ENCODE results near the gene DAP. TPM values are rescaled to one million over a fixed set of nuclear protein-coding genes. Genes with fewer than 3 reads are reported as not detected.

DAP gene
- total RNA-seq, 1 experiment from 2014 or later, result 279 TPM

DNA sequence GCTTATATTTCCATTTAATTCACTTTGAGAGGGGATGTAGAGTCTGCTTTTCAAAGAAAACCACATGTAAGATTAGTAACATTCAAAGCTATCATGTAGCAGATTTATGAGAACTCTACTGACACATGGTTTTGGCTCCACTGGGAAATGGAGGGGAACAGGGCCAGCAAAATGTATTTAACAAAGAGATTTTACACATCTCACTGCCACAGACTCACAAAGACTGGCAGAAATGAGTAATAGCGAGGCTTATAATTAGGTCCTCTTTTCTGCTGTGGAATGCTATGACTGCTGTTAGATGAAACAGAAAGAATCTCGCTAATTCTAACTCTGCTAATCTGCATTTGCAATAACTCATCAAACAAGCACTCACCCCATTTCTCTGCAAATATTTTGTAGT lies 4.5 kb downstream of the DAP start:
- no TSS peak for BruUV-seq (replicated peaks)
- DNase-seq, result no peak
- H3F3A ChIP-seq (ENCODE audit: insufficient read depth, low read depth), result peaks cover 9% of the 10 kb centered on the region; the same call in 1 of the 2 replicates
- H3K4me3 ChIP-seq, result no peak overlapping the region
- H3K27ac ChIP-seq, result no peak overlapping the region
- no peaks in the 10 kb centered on the region for H3K9me2 ChIP-seq (ENCODE audit: insufficient read depth)
- TF ChIP-seq, protein P1, sequence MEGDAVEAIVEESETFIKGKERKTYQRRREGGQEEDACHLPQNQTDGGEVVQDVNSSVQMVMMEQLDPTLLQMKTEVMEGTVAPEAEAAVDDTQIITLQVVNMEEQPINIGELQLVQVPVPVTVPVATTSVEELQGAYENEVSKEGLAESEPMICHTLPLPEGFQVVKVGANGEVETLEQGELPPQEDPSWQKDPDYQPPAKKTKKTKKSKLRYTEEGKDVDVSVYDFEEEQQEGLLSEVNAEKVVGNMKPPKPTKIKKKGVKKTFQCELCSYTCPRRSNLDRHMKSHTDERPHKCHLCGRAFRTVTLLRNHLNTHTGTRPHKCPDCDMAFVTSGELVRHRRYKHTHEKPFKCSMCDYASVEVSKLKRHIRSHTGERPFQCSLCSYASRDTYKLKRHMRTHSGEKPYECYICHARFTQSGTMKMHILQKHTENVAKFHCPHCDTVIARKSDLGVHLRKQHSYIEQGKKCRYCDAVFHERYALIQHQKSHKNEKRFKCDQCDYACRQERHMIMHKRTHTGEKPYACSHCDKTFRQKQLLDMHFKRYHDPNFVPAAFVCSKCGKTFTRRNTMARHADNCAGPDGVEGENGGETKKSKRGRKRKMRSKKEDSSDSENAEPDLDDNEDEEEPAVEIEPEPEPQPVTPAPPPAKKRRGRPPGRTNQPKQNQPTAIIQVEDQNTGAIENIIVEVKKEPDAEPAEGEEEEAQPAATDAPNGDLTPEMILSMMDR (conservative IDR thresholded peaks at IDR 0.05), result no peak
- TF ChIP-seq EZH2 (IDR thresholded peaks at IDR 0.05; ENCODE audit: low read depth), result no peak
- CTCF ChIA-PET, result no interaction called here
- H3K79me2 ChIP-seq (ENCODE audit: low read depth), result peaks cover 92% of the 10 kb centered on the region
- intact Hi-C loops (cut with micrococcal nuclease; ENCODE audit: unreplicated experiment), result no loop called here
- no peak overlapping the region for H3K4me2 ChIP-seq
- H3K4me1 ChIP-seq (replicated peaks; ENCODE audit: insufficient read depth), result peaks cover 19% of the 10 kb centered on the region
- no peaks in the 10 kb centered on the region for H3K27me3 ChIP-seq (ENCODE audit: insufficient read depth, low read depth)
- H3K36me3 ChIP-seq (ENCODE audit: low read depth), result peaks cover 33% of the 10 kb centered on the region
- H4K20me1 ChIP-seq (ENCODE audit: insufficient read depth), result peaks cover 50% of the 10 kb centered on the region
- no peak overlapping the region for H2AFZ ChIP-seq
- POLR2A ChIA-PET (ENCODE audit: unreplicated experiment), result interaction anchor here (0.6 kb wide), 1 partner anchor 306 kb away, joined by 9 read pairs; no protein-coding TSS in a partner anchor
- H3K9me3 ChIP-seq (ENCODE audit: insufficient read depth, low read depth), result no peaks in the 10 kb centered on the region

GRCh38 chr5:10753178-10753577 lies 7.9 kb downstream of the DAP start:
- Histone ChIP-seq H4K20me1 (ENCODE audit: insufficient read depth) (peaks cover 64% of the 10 kb centered on the region), H3K9me2 (ENCODE audit: insufficient read depth) (no peaks in the 10 kb centered on the region), H3K36me3 (ENCODE audit: low read depth) (peaks cover 48% of the 10 kb centered on the region), H2AFZ (no peak overlapping the region), H3F3A (ENCODE audit: insufficient read depth, low read depth) (no peaks in the 10 kb centered on the region), H3K79me2 (ENCODE audit: low read depth) (peaks cover 100% of the 10 kb centered on the region), H3K27ac (no peak overlapping the region), H3K9me3 (ENCODE audit: insufficient read depth, low read depth) (no peaks in the 10 kb centered on the region), H3K4me2 (no peak overlapping the region), H3K27me3 (ENCODE audit: insufficient read depth, low read depth) (no peaks in the 10 kb centered on the region), H3K4me3 (no peak overlapping the region), H3K4me1 (replicated peaks; ENCODE audit: insufficient read depth) (peaks cover 1% of the 10 kb centered on the region)
- ChIA-PET CTCF (interaction anchor here (0.6 kb wide), 1 partner anchor 29 kb away, joined by 3 read pairs; no protein-coding TSS in a partner anchor), POLR2A (ENCODE audit: unreplicated experiment) (interaction anchor here (0.7 kb wide), 1 partner anchor 16 kb away, joined by 3 read pairs; no protein-coding TSS in a partner anchor)
- no peak for DNase-seq
- intact Hi-C loops (cut with micrococcal nuclease; ENCODE audit: unreplicated experiment), result no loop called here
- no TSS peak for BruUV-seq (replicated peaks)
- no peak for TF ChIP-seq EZH2 (IDR thresholded peaks at IDR 0.05; ENCODE audit: low read depth)
- TF ChIP-seq, protein P1 (conservative IDR thresholded peaks at IDR 0.05), result no peak

DNA sequence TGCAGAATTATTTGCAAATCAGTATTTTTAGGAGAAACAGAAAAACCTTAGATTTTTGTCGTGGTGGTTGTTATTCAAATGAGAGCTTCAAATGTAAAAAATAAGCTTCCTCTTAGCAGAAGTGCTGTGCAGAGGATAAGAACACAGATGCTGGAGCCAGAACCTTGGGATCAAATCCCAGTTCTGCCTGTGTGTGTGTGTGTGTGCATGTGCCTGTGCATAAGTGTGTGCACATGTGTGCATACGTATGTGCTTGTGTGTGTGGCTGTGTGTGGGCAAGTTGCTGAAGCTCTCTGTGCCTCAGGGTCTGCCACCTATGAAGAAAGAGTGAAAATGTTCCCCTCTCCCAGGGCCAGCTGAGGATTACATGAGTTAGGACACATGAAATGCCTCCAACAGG lies 8.6 kb downstream of the DAP start:
- peaks cover 57% of the 10 kb centered on the region for H4K20me1 ChIP-seq (ENCODE audit: insufficient read depth)
- H3K27me3 ChIP-seq (ENCODE audit: insufficient read depth, low read depth), result no peaks in the 10 kb centered on the region
- DNase-seq, result no peak
- TF ChIP-seq, protein P1 (conservative IDR thresholded peaks at IDR 0.05), result no peak
- no peak for TF ChIP-seq EZH2 (IDR thresholded peaks at IDR 0.05; ENCODE audit: low read depth)
- no peak overlapping the region for H2AFZ ChIP-seq
- H3K36me3 ChIP-seq (ENCODE audit: low read depth), result peaks cover 51% of the 10 kb centered on the region
- POLR2A ChIA-PET (ENCODE audit: unreplicated experiment), result interaction anchor here (0.6 kb wide), 2 partner anchors 12 to 332 kb away, joined by 5 to 6 read pairs; no protein-coding TSS in a partner anchor
- no peaks in the 10 kb centered on the region for H3K4me1 ChIP-seq (replicated peaks; ENCODE audit: insufficient read depth)
- no peak overlapping the region for H3K27ac ChIP-seq
- CTCF ChIA-PET, result no interaction called here
- no peaks in the 10 kb centered on the region for H3K9me2 ChIP-seq (ENCODE audit: insufficient read depth)
- BruUV-seq (replicated peaks), result no TSS peak
- peaks cover 96% of the 10 kb centered on the region for H3K79me2 ChIP-seq (ENCODE audit: low read depth)
- no peak overlapping the region for H3K4me3 ChIP-seq
- no peak overlapping the region for H3K4me2 ChIP-seq
- H3K9me3 ChIP-seq (ENCODE audit: insufficient read depth, low read depth), result no peaks in the 10 kb centered on the region
- intact Hi-C loops (cut with micrococcal nuclease; ENCODE audit: unreplicated experiment), result no loop called here
- H3F3A ChIP-seq (ENCODE audit: insufficient read depth, low read depth), result no peaks in the 10 kb centered on the region

Measured in PC-9 (cell line).